H9 (cell line): ENCODE results near the gene INPP5A. TPM values are rescaled to one million over a fixed set of nuclear protein-coding genes. Genes with fewer than 3 reads are reported as not detected.

Experiments
- DNase-seq: peaks from one replicate; pipeline ENCODE4 v3.0.0-alpha.2; 2017
- H2AFZ ChIP-seq: one replicate; pipeline ENCODE4 v1.6.1; 2013; ENCODE audit warnings: mild to moderate bottlenecking, low read length, control low read depth, moderate library complexity
- H2AK5ac ChIP-seq: 2 replicates; pipeline ENCODE4 v1.6.1; 2013; ENCODE audit warnings: low read length, control low read depth, mixed read lengths; ENCODE audit not compliant: insufficient read length
- H2BK120ac ChIP-seq: one replicate; pipeline ENCODE4 v1.6.1; 2013; ENCODE audit warnings: low read depth, mild to moderate bottlenecking, low read length, control low read depth, inconsistent platforms; ENCODE audit not compliant: poor library complexity, severe bottlenecking
- H2BK12ac ChIP-seq: 2 replicates; pipeline ENCODE4 v1.6.1; 2013; ENCODE audit warnings: low read length, control low read depth, mixed read lengths, low read depth; ENCODE audit not compliant: insufficient read length
- H2BK15ac ChIP-seq: 2 replicates; pipeline ENCODE4 v1.6.1; 2013; ENCODE audit warnings: low read depth, low read length, control low read depth
- H2BK20ac ChIP-seq: one replicate; pipeline ENCODE4 v1.6.1; 2013; ENCODE audit warnings: low read depth, mild to moderate bottlenecking, low read length, control low read depth, inconsistent platforms; ENCODE audit not compliant: poor library complexity, severe bottlenecking
- H2BK5ac ChIP-seq: 2 replicates; pipeline ENCODE4 v1.6.1; 2013; ENCODE audit warnings: low read length, control low read depth, mixed read lengths; ENCODE audit not compliant: insufficient read length
- H3K14ac ChIP-seq: 2 replicates; pipeline ENCODE4 v1.6.1; 2013; ENCODE audit warnings: low read length, control low read depth; ENCODE audit not compliant: insufficient read depth
- H3K18ac ChIP-seq: 2 replicates; pipeline ENCODE4 v1.6.1; 2013; ENCODE audit warnings: low read depth, mild to moderate bottlenecking, mixed read lengths, low read length, control low read depth; ENCODE audit not compliant: insufficient read length
- H3K23ac ChIP-seq: 2 replicates; pipeline ENCODE4 v1.6.1; 2013; ENCODE audit warnings: low read length, control low read depth, mixed read lengths, low read depth; ENCODE audit not compliant: insufficient read length
- H3K23me2 ChIP-seq: 2 replicates; pipeline ENCODE4 v1.6.1; 2013; ENCODE audit warnings: low read depth, mild to moderate bottlenecking, mixed read lengths, low read length, control low read depth; ENCODE audit not compliant: insufficient read length, poor library complexity, severe bottlenecking
- H3K27ac ChIP-seq: 2 replicates; pipeline ENCODE4 v1.5.1; 2013; ENCODE audit warnings: low read length, control low read depth, mixed read lengths, low read depth; ENCODE audit not compliant: insufficient read length
- H3K27me3 ChIP-seq: 2 replicates; pipeline ENCODE4 v1.6.1; 2013; ENCODE audit warnings: low read length, control low read depth, inconsistent platforms; ENCODE audit not compliant: insufficient read depth
- H3K4ac ChIP-seq: 2 replicates; pipeline ENCODE4 v1.6.1; 2013; ENCODE audit warnings: low read depth, mild to moderate bottlenecking, control low read depth, inconsistent platforms, low read length, moderate library complexity
- H3K4me1 ChIP-seq: 2 replicates; pipeline ENCODE4 v1.6.1; 2013; ENCODE audit warnings: low read length, control low read depth, inconsistent platforms; ENCODE audit not compliant: insufficient read depth
- H3K4me2 ChIP-seq: 2 replicates; pipeline ENCODE4 v1.6.1; 2013; ENCODE audit warnings: low read length, control low read depth, mixed read lengths; ENCODE audit not compliant: insufficient read length, insufficient read depth
- H3K56ac ChIP-seq: 2 replicates; pipeline ENCODE4 v1.6.1; 2013; ENCODE audit warnings: low read depth, mild to moderate bottlenecking, mixed read lengths, low read length, control low read depth; ENCODE audit not compliant: insufficient read length
- H3K79me1 ChIP-seq: 2 replicates; pipeline ENCODE4 v1.6.1; 2013; ENCODE audit warnings: low read depth, mild to moderate bottlenecking, moderate library complexity, low read length, control low read depth, inconsistent platforms; ENCODE audit not compliant: insufficient read depth, poor library complexity, severe bottlenecking
- H3K79me2 ChIP-seq: 2 replicates; pipeline ENCODE4 v1.6.1; 2013; ENCODE audit warnings: low read length, control low read depth, inconsistent platforms; ENCODE audit not compliant: insufficient read depth
- H3K9ac ChIP-seq: 2 replicates; pipeline ENCODE4 v1.6.1; 2013; ENCODE audit warnings: low read length, control low read depth, mixed read lengths; ENCODE audit not compliant: insufficient read length; ENCODE audit errors: extremely low read depth
- H3K9me3 ChIP-seq: one replicate; pipeline ENCODE4 v1.6.1; 2013; ENCODE audit warnings: low read depth, low read length, inconsistent platforms; ENCODE audit not compliant: control insufficient read depth
- H3T11ph ChIP-seq: one replicate; pipeline ENCODE4 v1.6.1; 2013; ENCODE audit warnings: mild to moderate bottlenecking, low read length, control low read depth, inconsistent platforms
- H4K20me1 ChIP-seq: one replicate; pipeline ENCODE4 v1.6.1; 2013; ENCODE audit not compliant: control insufficient read depth, insufficient read length, insufficient read depth
- H4K5ac ChIP-seq: 2 replicates; pipeline ENCODE4 v1.6.1; 2013; ENCODE audit warnings: low read depth, mild to moderate bottlenecking, mixed read lengths, low read length, control low read depth; ENCODE audit not compliant: insufficient read length
- H4K8ac ChIP-seq: replicated peaks from 2 replicates; pipeline ENCODE4 v1.6.1; 2013; ENCODE audit warnings: low read length, control low read depth, mixed read lengths, low read depth; ENCODE audit not compliant: insufficient read length
- H4K91ac ChIP-seq: 2 replicates; pipeline ENCODE4 v1.6.1; 2013; ENCODE audit warnings: low read depth, mild to moderate bottlenecking, moderate library complexity, mixed read lengths, low read length, control low read depth; ENCODE audit not compliant: insufficient read length
- H3K27ac Mint-ChIP-seq, 3 experiments: 2 replicates in 2 of 3; 3 replicates in 1 of 3; pipeline ENCODE4 v1.8.0; 2020 to 2021; ENCODE audit warnings: mixed read lengths in 3 of 3, mild to moderate bottlenecking in 1 of 3, moderate library complexity in 1 of 3
- H3K27me3 Mint-ChIP-seq: 2 replicates; pipeline ENCODE4 v1.8.0; 2021; ENCODE audit warnings: low read depth, mild to moderate bottlenecking, moderate library complexity, mixed read lengths
- H3K36me3 Mint-ChIP-seq, 3 experiments: 2 replicates in 2 of 3; 3 replicates in 1 of 3; pipeline ENCODE4 v1.8.0; 2020 to 2021; ENCODE audit warnings: low read depth in 3 of 3, mixed read lengths in 3 of 3; ENCODE audit not compliant: insufficient read depth in 1 of 3
- H3K4me1 Mint-ChIP-seq, 2 experiments: 2 replicates each; pipeline ENCODE4 v1.8.0; 2020; ENCODE audit warnings: mixed read lengths in 2 of 2
- H3K4me3 Mint-ChIP-seq, 2 experiments: 2 replicates in 1 of 2; 3 replicates in 1 of 2; pipeline ENCODE4 v1.8.0; 2020 to 2021; ENCODE audit warnings: mild to moderate bottlenecking in 2 of 2, mixed read lengths in 2 of 2, moderate library complexity in 1 of 2
- H3K9me3 Mint-ChIP-seq, 2 experiments: 2 replicates in 1 of 2; 3 replicates in 1 of 2; pipeline ENCODE4 v1.8.0; 2020; ENCODE audit warnings: mild to moderate bottlenecking in 2 of 2, mixed read lengths in 2 of 2, moderate library complexity in 1 of 2
- CTCF ChIP-seq: fragments of 200-600 bp; sonication (generic); conservative IDR thresholded peaks from 3 replicates; pipeline ENCODE4 v1.8.0; 2021; ENCODE audit warnings: antibody characterized with exemption, mild to moderate bottlenecking
- WGBS: extraction: QIAGEN DNeasy Blood & Tissue Kit; methylation state at CpG from one replicate; pipeline ENCODE4 v1.1.7; 2013; ENCODE audit warnings: missing lambda C conversion rate, low lambda C conversion rate, mixed read lengths; ENCODE audit not compliant: insufficient read length; ENCODE audit errors: extremely low coverage; 5-methylcytosine and 5-hydroxymethylcytosine counted together
- total RNA-seq: library from RNA; stranded (reverse); gene quantifications from 2 replicates; pipeline ENCODE4 v1.2.1, GENCODE V29; 2021

The INPP5A gene
- total RNA-seq, 1 experiment from 2014 or later: 17.7 TPM

- no peak overlapping the region for H4K5ac ChIP-seq
- H3K14ac ChIP-seq: no peak overlapping the region
- no peak overlapping the region for H2BK20ac ChIP-seq
- H3K4ac ChIP-seq: no peak overlapping the region
- H3K56ac ChIP-seq: no peak overlapping the region
- H3K9me3 Mint-ChIP-seq: no peaks in the 10 kb centered on the region
- no peaks in the 10 kb centered on the region for H3K23me2 ChIP-seq
- no peak overlapping the region for H3K4me3 Mint-ChIP-seq
- H4K20me1 ChIP-seq: no peaks in the 10 kb centered on the region
- TF ChIP-seq CTCF: no peak
- H3K18ac ChIP-seq: no peak overlapping the region
- no peak overlapping the region for H2AFZ ChIP-seq
- H3K27ac ChIP-seq: no peak overlapping the region
- peak overlapping the region in 1 of 3 experiments; percentile 61; a peak in 1 of 7 replicates for H3K27ac Mint-ChIP-seq
- no peak overlapping the region for H3K23ac ChIP-seq
- DNase-seq: no peak
- no peaks in the 10 kb centered on the region for H3K27me3 ChIP-seq
- H2AK5ac ChIP-seq: no peak overlapping the region
- WGBS: no CpG with 5 or more reads among the region's 19 CpGs
- no peak overlapping the region for H2BK120ac ChIP-seq
- no peaks in the 10 kb centered on the region for H3K27me3 Mint-ChIP-seq
- peaks cover 10 to 13% of the 10 kb centered on the region in 2 experiments for H3K4me1 Mint-ChIP-seq
- H3K9me3 ChIP-seq: no peaks in the 10 kb centered on the region
- no peak overlapping the region for H3K4me2 ChIP-seq
- H4K8ac ChIP-seq: no peak overlapping the region
- H2BK12ac ChIP-seq: no peak overlapping the region
- no peak overlapping the region for H3T11ph ChIP-seq
- no peaks in the 10 kb centered on the region for H3K79me1 ChIP-seq
- H3K9ac ChIP-seq: no peak overlapping the region
- H2BK15ac ChIP-seq: no peak overlapping the region
- H3K36me3 Mint-ChIP-seq: no peaks in the 10 kb centered on the region
- no peaks in the 10 kb centered on the region for H3K4me1 ChIP-seq
- H2BK5ac ChIP-seq: no peak overlapping the region
- no peak overlapping the region for H4K91ac ChIP-seq
- no peaks in the 10 kb centered on the region for H3K79me2 ChIP-seq
These were observed 197.8 kb downstream of the INPP5A start for GRCh38 chr10:132735341-132735775.
